ENCODE data around the gene RSRC1.

DNA sequence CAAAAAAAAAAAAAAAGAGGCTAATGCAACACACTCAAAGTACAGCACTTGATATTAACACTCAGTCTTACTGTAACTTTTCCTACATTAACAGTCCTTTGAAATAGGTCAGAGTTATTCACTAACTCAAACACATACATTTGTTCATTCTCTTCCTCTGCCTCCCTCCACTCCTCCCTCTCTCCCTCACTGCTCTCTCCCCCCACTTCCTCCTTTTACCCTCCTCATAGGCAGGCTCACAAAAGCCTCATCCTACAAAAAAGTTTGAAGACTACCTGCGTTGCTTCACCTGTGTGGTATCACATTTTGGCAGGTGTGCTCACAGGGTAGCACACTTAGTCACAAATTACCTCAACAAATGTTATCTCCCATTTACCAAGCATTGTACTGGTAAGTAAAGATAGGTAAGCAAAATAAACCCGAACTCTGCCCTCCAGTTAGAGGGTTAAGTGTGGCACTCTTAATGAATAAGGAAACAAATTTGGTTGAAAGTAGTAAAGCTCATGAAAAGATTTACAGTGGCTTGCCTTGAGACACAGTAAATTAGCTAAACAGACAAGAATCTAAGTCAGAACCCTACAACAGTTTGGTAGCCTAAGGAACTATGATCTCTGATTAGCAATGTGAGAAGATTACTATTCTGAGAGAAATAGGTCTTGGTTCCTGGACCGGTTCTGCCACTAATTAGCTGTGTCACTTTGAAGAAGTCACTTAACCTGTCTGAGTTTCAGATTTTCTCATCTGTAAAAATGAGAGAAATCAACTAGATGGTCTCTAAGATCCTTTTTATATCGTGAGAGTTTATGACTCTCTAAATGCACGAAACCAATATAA is 310.1 kb downstream of the RSRC1 start:
- TF ChIP-seq, protein P1, sequence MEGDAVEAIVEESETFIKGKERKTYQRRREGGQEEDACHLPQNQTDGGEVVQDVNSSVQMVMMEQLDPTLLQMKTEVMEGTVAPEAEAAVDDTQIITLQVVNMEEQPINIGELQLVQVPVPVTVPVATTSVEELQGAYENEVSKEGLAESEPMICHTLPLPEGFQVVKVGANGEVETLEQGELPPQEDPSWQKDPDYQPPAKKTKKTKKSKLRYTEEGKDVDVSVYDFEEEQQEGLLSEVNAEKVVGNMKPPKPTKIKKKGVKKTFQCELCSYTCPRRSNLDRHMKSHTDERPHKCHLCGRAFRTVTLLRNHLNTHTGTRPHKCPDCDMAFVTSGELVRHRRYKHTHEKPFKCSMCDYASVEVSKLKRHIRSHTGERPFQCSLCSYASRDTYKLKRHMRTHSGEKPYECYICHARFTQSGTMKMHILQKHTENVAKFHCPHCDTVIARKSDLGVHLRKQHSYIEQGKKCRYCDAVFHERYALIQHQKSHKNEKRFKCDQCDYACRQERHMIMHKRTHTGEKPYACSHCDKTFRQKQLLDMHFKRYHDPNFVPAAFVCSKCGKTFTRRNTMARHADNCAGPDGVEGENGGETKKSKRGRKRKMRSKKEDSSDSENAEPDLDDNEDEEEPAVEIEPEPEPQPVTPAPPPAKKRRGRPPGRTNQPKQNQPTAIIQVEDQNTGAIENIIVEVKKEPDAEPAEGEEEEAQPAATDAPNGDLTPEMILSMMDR (IDR thresholded peaks at IDR 0.05 in 4 of 5, conservative IDR thresholded peaks at IDR 0.05 in 1 of 5): no peak
- TF ChIP-seq POLR2A (IDR thresholded peaks at IDR 0.05): no peak

All from gastrocnemius medialis (tissue), 4 donors.